HT-29 (cell line): ENCODE measurements around the gene LNPEP. TPM values are rescaled to one million over a fixed set of nuclear protein-coding genes. Genes with fewer than 3 reads are reported as not detected.

Experiments used
- DNase-seq: peaks from one replicate; pipeline ENCODE4 v3.0.0-alpha.2; 2015; ENCODE audit warnings: low spot score
- total RNA-seq: library from RNA; depleted of rRNA; stranded (reverse); fragments of >200 nt; shearing (Covaris generic); gene quantifications from 2 replicates; pipeline ENCODE4 v1.2.3, GENCODE V29; 2014

The LNPEP gene
- total RNA-seq, 1 experiment from 2014 or later: 7.8 TPM

GRCh38 chr5:96995419-96995818, 59.5 kb downstream of the LNPEP start:
- DNase-seq: no peak

- DNase-seq: peak; percentile 71
Measured at GRCh38 chr5:96997265-96997859, 61.5 kb downstream of the LNPEP start.

- DNase-seq: no peak
Measured at GRCh38 chr5:96999856-97000255, 64.0 kb downstream of the LNPEP start.

GRCh38 chr5:97000391-97000790, 64.5 kb downstream of the LNPEP start:
- DNase-seq: no peak

GRCh38 chr5:97002983-97003382, 67.1 kb downstream of the LNPEP start:
- no peak for DNase-seq

GRCh38 chr5:97004423-97005060, 68.7 kb downstream of the LNPEP start:
- DNase-seq: no peak

- no peak for DNase-seq
Measured at GRCh38 chr5:97006454-97007060, 70.7 kb downstream of the LNPEP start.

GRCh38 chr5:97009212-97009898, 73.5 kb downstream of the LNPEP start:
- no peak for DNase-seq

- no peak for DNase-seq
Measured at GRCh38 chr5:97009921-97010320, 74.0 kb downstream of the LNPEP start.

- no peak for DNase-seq
Measured at GRCh38 chr5:97010606-97011005, 74.7 kb downstream of the LNPEP start.

GRCh38 chr5:97011567-97011966, 75.7 kb downstream of the LNPEP start:
- DNase-seq: no peak

GRCh38 chr5:97019435-97020117, 83.7 kb downstream of the LNPEP start:
- no peak for DNase-seq

- no peak for DNase-seq
Measured at GRCh38 chr5:97021416-97021815, 85.5 kb downstream of the LNPEP start.

GRCh38 chr5:97022898-97023297, 87.0 kb downstream of the LNPEP start:
- no peak for DNase-seq

- DNase-seq: no peak
Measured at GRCh38 chr5:97026721-97027120, 90.8 kb downstream of the LNPEP start.

GRCh38 chr5:97037819-97038218, 101.9 kb downstream of the LNPEP start:
- no peak for DNase-seq

- DNase-seq: no peak
Measured at GRCh38 chr5:97041239-97041638, 105.4 kb downstream of the LNPEP start.

- DNase-seq: no peak
Measured at GRCh38 chr5:97042996-97043395, 107.1 kb downstream of the LNPEP start.

GRCh38 chr5:97043511-97043910, 107.6 kb downstream of the LNPEP start:
- DNase-seq: no peak

GRCh38 chr5:97044052-97044451, 108.2 kb downstream of the LNPEP start:
- peak; percentile 42 for DNase-seq

- DNase-seq: no peak
Measured at GRCh38 chr5:97046270-97046982, 110.5 kb downstream of the LNPEP start.
